Progenitor cell of endocrine pancreas (in vitro differentiated cells): ENCODE measurements around the gene USP25. TPM values are rescaled to one million over a fixed set of nuclear protein-coding genes. Genes with fewer than 3 reads are reported as not detected.

Source experiments
- DNase-seq: peaks from one replicate; pipeline ENCODE4 v3.0.0; 2021; ENCODE audit warnings: low spot score; ENCODE audit not compliant: unreplicated experiment
- H3K27ac Mint-ChIP-seq: 2 replicates; pipeline ENCODE4 v1.8.0; 2021; ENCODE audit warnings: mild to moderate bottlenecking, moderate library complexity, mixed read lengths
- H3K27me3 Mint-ChIP-seq: 2 replicates; pipeline ENCODE4 v1.8.0; 2021; ENCODE audit warnings: mixed read lengths
- H3K36me3 Mint-ChIP-seq: 2 replicates; pipeline ENCODE4 v1.8.0; 2022; ENCODE audit warnings: mixed read lengths; ENCODE audit not compliant: insufficient read depth
- H3K4me1 Mint-ChIP-seq: 2 replicates; pipeline ENCODE4 v1.8.0; 2021; ENCODE audit warnings: low read depth, mixed read lengths
- H3K4me3 Mint-ChIP-seq: 2 replicates; pipeline ENCODE4 v1.8.0; 2021; ENCODE audit warnings: low read depth, mild to moderate bottlenecking, moderate library complexity, mixed read lengths
- H3K9me3 Mint-ChIP-seq: 2 replicates; pipeline ENCODE4 v1.8.0; 2021; ENCODE audit warnings: low read depth, mixed read lengths
- total RNA-seq: library from RNA; stranded (reverse); gene quantifications from 2 replicates; pipeline ENCODE4 v1.2.1, GENCODE V29; 2021
- TF ChIP-seq, protein P1 (sequence below): fragments of 200-600 bp; sonication (generic); IDR thresholded peaks from one replicate; pipeline ENCODE4 v1.5.0; 2021; ENCODE audit warnings: antibody characterized with exemption, mild to moderate bottlenecking; ENCODE audit not compliant: unreplicated experiment

Gene USP25
- total RNA-seq, 1 donor from 2014 or later, result 48.8 TPM

- Mint-ChIP-seq H3K27ac (no peak overlapping the region), H3K27me3 (no peaks in the 10 kb centered on the region), H3K4me1 (peaks cover 7% of the 10 kb centered on the region), H3K4me3 (no peak overlapping the region), H3K9me3 (no peaks in the 10 kb centered on the region), H3K36me3 (peaks cover 14% of the 10 kb centered on the region)
- no peak for DNase-seq
- TF ChIP-seq, protein P1, sequence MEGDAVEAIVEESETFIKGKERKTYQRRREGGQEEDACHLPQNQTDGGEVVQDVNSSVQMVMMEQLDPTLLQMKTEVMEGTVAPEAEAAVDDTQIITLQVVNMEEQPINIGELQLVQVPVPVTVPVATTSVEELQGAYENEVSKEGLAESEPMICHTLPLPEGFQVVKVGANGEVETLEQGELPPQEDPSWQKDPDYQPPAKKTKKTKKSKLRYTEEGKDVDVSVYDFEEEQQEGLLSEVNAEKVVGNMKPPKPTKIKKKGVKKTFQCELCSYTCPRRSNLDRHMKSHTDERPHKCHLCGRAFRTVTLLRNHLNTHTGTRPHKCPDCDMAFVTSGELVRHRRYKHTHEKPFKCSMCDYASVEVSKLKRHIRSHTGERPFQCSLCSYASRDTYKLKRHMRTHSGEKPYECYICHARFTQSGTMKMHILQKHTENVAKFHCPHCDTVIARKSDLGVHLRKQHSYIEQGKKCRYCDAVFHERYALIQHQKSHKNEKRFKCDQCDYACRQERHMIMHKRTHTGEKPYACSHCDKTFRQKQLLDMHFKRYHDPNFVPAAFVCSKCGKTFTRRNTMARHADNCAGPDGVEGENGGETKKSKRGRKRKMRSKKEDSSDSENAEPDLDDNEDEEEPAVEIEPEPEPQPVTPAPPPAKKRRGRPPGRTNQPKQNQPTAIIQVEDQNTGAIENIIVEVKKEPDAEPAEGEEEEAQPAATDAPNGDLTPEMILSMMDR, result no peak
Observed at GRCh38 chr21:15849927-15850326, 120.1 kb downstream of the USP25 start.

DNA sequence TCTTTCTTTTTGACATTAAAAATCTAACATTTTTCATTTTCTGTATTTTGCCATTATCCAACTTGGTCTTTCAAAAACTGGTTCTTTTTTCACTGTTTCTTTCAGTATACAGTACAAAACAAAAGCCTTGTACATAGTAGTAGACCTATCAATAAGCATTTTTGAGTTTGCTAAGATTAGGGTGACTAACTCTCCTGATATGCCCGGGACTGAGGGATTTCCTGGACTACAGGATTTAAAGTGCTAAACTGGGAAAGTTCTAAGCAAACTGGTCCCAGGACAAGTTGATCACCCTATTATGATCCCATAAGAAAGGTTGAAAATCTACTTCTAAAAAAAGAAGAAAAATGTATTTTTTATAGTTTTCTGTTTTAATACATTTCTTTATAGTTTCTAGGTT lies 120.9 kb downstream of the USP25 start:
- H3K4me3 Mint-ChIP-seq, result no peak overlapping the region
- peaks cover under 1% of the 10 kb centered on the region for H3K9me3 Mint-ChIP-seq
- TF ChIP-seq, protein P1, result no peak
- peaks cover 14% of the 10 kb centered on the region for H3K36me3 Mint-ChIP-seq
- H3K27me3 Mint-ChIP-seq, result no peaks in the 10 kb centered on the region
- DNase-seq, result no peak
- H3K4me1 Mint-ChIP-seq, result peaks cover 7% of the 10 kb centered on the region
- no peak overlapping the region for H3K27ac Mint-ChIP-seq

DNA sequence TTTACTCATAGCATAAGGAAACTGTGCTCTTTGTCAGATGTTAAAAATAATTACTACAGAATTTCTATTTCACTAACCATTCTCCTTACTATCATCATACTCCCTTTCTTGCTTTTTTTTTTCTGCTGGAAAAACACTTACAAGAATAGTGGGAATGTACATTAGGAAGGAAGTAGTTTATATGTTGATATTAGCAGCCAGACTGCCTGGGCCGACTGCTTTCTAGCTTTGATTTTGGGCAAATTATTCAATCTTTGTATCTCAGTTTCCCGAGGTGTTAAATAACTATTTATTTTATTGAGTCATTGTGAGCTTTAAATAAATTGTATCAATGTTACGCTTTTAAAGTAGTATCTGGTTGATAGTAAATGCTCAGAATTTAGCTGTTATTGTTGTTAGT lies 122.4 kb downstream of the USP25 start:
- Mint-ChIP-seq H3K4me3 (no peak overlapping the region), H3K36me3 (peaks cover 20% of the 10 kb centered on the region), H3K27ac (no peak overlapping the region), H3K4me1 (peaks cover 7% of the 10 kb centered on the region), H3K9me3 (peaks cover 4% of the 10 kb centered on the region), H3K27me3 (no peaks in the 10 kb centered on the region)
- no peak for DNase-seq
- TF ChIP-seq, protein P1, result no peak

DNA sequence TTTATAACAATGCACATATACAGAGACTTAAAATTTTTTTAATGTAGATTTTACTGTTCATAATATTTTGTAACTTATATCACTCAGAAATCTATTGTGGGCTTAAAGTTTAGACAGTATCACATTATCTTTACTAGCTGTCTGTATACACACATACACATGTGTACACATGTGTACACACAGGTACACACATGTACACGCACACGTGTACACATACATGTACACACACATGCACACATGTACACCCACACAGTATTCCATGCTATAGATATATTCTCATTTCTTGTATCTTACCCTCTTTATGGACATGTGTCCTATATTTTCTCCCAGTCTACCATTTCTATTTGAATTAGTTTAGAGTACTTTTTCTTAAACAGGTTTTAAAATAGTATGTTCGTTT lies 123.3 kb downstream of the USP25 start:
- Mint-ChIP-seq H3K27me3 (no peaks in the 10 kb centered on the region), H3K27ac (no peak overlapping the region), H3K4me1 (peaks cover 7% of the 10 kb centered on the region), H3K36me3 (peaks cover 23% of the 10 kb centered on the region), H3K9me3 (peaks cover 4% of the 10 kb centered on the region), H3K4me3 (no peak overlapping the region)
- TF ChIP-seq, protein P1, result no peak
- no peak for DNase-seq

- Mint-ChIP-seq H3K27ac (no peak overlapping the region), H3K36me3 (peaks cover 21% of the 10 kb centered on the region), H3K4me1 (peaks cover 3% of the 10 kb centered on the region), H3K9me3 (peaks cover 4% of the 10 kb centered on the region), H3K27me3 (no peaks in the 10 kb centered on the region), H3K4me3 (no peak overlapping the region)
- no peak for DNase-seq
- TF ChIP-seq, protein P1, result no peak
Observed at GRCh38 chr21:15856813-15857212, 127.0 kb downstream of the USP25 start.
